Skeletal muscle satellite cell (primary cell): ENCODE measurements around the gene FOXN3.

Experiments used
- H3K27me3 ChIP-seq: 2 replicates; pipeline ENCODE4 v1.7.0; 2013; ENCODE audit warnings: low read length; ENCODE audit not compliant: control insufficient read depth, insufficient read depth
- H3K36me3 ChIP-seq: 2 replicates; pipeline ENCODE4 v1.7.0; 2013; ENCODE audit warnings: mild to moderate bottlenecking, control low read depth, low read length; ENCODE audit not compliant: insufficient read depth
- H3K4me1 ChIP-seq: 2 replicates; pipeline ENCODE4 v1.7.0; 2013; ENCODE audit warnings: low read length; ENCODE audit not compliant: control insufficient read depth, insufficient read depth
- H3K4me2 ChIP-seq: 2 replicates; pipeline ENCODE4 v1.7.0; 2013; ENCODE audit warnings: mild to moderate bottlenecking, low read length
- H3K4me3 ChIP-seq: 2 replicates; pipeline ENCODE4 v1.7.0; 2013; ENCODE audit warnings: low read length
- H3K9ac ChIP-seq: 2 replicates; pipeline ENCODE4 v1.7.0; 2013; ENCODE audit warnings: mild to moderate bottlenecking, low read depth, low read length, moderate library complexity
- H3K9me3 ChIP-seq: replicated peaks from 2 replicates; pipeline ENCODE4 v1.7.0; 2013; ENCODE audit warnings: mild to moderate bottlenecking, control low read depth, low read length

The FOXN3 gene

DNA sequence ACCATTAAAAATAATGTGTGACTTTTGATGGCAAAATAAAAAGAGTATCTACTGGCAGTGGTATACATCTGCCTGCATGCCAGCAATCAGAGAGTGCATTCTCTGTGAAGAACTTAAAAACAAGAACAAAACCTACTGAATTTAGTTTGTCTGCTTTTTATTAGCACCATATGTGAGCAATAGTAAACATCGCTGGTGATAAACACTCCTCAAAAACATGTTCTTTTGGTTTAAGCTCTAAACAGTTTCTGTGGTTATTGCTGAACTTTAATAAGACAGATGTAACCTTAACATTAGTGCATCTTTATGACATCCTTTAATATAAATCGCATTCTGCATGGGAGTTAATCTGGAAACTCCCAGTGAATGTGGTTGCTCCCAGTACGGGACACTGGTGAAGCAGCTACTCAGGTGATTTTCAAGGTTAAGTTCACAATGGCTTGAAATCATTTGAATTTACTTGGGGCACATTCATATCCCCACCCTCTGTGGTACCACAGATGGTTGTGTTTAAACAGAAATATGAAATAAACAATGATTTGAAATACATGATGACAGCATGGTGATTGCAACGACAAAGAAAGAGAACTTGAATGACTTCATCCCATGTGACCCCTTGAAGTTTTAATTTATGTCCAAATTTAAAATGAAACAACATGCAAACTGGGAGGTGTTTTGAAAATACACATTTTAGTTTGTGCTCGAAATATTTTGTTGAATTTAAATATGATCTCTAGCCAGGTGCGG, 285.9 kb downstream of the FOXN3 start:
- H3K36me3 ChIP-seq, result no peaks in the 10 kb centered on the region
- H3K4me1 ChIP-seq, result no peaks in the 10 kb centered on the region
- no peak overlapping the region for H3K4me3 ChIP-seq

DNA sequence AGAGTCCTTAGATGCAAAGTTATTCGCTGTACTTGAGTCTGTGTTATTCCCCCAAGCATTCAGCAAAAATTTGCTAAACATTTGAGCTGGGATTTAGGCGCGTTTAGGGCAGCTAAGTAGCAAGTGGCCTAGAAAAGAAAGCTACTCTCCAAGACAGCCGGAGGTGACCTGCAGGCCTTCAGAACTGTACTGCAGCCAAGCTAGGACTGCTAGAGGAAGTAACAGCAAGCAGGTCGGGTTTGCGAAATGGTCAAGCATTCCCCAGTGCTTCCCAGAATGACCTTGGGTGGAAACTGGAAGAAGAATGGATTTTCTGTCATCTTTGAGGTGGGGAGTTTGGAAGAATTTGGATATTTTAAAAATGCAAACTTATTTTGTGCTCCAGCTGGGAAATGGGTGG, 287.5 kb downstream of the FOXN3 start:
- H3K27me3 ChIP-seq, result peaks cover 19% of the 10 kb centered on the region
- no peaks in the 10 kb centered on the region for H3K4me1 ChIP-seq
- no peaks in the 10 kb centered on the region for H3K9me3 ChIP-seq
- H3K36me3 ChIP-seq, result no peaks in the 10 kb centered on the region
- no peak overlapping the region for H3K9ac ChIP-seq
- H3K4me2 ChIP-seq, result no peak overlapping the region
- H3K4me3 ChIP-seq, result no peak overlapping the region

More for the DNA sequence above, 285.9 kb downstream of the FOXN3 start:
- no peaks in the 10 kb centered on the region for H3K9me3 ChIP-seq
- H3K4me2 ChIP-seq, result no peak overlapping the region
- peaks cover 4% of the 10 kb centered on the region for H3K27me3 ChIP-seq
- no peak overlapping the region for H3K9ac ChIP-seq

DNA sequence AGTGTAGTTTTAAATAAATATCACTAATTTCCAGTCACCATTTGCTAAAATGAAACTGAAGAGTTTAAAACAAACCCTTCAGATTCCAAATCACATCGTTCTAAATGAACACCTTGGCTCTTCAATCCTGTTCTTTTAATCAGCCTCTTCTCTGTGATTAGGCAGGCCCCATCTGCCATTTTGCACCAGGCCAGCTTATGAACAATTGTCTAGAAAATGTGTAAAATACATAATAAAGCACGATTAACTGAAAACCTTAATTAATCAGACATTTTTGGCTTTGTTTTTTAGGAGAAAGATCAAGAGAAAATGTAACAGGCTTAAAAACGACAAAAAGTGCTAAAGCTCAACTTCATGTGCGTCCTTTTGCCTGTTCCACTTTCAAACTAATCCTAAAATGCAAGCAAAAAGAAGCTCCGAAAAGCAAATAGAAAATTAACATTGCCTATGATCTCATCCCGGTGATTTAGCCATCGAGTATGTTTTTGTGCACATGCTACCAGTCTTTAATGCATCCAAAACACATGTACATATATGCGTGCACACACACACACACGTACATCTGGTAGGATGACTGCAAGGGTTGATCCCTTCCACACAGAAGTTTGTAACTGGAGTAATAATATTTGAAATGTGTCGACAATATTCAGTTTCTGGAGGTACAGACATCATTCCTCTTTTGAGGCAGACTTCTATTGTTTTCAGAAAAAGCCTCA, 288.6 kb downstream of the FOXN3 start:
- Histone ChIP-seq H3K4me1 (no peaks in the 10 kb centered on the region), H3K9me3 (no peaks in the 10 kb centered on the region)

DNA sequence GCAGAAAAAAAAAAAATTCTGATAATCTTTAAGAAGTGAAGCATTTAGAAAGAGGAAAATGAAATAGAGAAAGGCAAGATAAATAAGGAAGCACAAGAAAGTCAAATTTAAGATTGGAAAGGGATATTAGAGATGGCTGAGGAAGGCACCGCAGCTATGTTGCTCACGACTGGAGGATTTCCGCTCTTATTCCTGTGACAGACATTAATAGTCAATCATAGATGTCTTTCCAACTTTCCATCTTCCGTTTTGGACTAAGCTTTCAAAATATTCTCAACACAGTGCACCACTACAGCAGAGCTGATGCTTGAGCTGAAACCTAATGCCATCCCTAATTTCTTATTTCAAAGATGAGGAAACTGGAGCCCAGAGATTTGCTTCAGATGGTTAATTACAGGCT, 290.6 kb downstream of the FOXN3 start:
- H3K4me2 ChIP-seq, result no peak overlapping the region
- H3K36me3 ChIP-seq, result no peaks in the 10 kb centered on the region
- no peaks in the 10 kb centered on the region for H3K9me3 ChIP-seq
- H3K9ac ChIP-seq, result no peak overlapping the region
- peaks cover 39% of the 10 kb centered on the region for H3K27me3 ChIP-seq
- H3K4me1 ChIP-seq, result no peaks in the 10 kb centered on the region
- H3K4me3 ChIP-seq, result no peak overlapping the region

More for the DNA sequence above, 288.6 kb downstream of the FOXN3 start:
- Histone ChIP-seq H3K36me3 (no peaks in the 10 kb centered on the region), H3K4me3 (no peak overlapping the region), H3K9ac (no peak overlapping the region), H3K4me2 (no peak overlapping the region), H3K27me3 (peaks cover 20% of the 10 kb centered on the region)

DNA sequence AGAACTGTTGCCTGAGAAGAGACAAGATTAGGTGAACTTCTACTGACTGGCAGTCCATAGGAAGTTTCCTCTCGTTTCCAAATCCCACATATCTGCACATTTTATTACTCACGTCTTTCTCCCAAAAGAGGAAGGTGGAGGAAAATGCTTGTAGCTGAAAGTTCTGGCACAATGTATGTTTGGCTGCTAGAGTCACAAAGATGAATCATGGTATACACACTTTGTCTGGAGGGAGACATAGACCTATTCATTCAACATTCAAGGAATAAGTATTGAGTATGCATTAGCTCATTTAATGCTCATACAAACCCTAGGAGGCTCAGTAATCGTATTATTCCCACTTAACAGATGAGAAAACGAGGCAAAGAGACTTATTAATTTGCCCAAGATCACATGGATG, 291.8 kb downstream of the FOXN3 start:
- no peaks in the 10 kb centered on the region for H3K4me1 ChIP-seq

DNA sequence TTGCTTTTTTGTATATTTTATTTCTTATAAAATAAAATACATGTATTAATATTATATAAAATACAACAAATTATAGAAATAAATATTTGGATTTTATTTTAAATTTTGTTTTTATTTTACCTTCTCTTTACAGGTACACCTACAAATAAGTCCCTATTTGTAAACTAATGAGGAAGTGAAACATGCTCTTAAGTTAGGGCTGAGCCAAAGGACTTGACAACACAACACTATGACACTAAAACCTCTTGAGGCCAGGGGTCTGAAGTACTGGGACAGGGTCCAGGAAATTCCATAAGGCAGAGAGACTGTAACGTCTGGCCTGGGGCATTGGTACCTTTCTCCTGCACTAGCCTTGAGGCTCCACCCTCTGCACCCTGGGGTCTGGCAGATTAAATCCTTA, 293.2 kb downstream of the FOXN3 start:
- Histone ChIP-seq H3K9me3 (no peaks in the 10 kb centered on the region), H3K4me2 (no peak overlapping the region), H3K4me3 (no peak overlapping the region), H3K4me1 (no peaks in the 10 kb centered on the region), H3K36me3 (no peaks in the 10 kb centered on the region), H3K9ac (no peak overlapping the region), H3K27me3 (peaks cover 49% of the 10 kb centered on the region)

More for the DNA sequence above, 291.8 kb downstream of the FOXN3 start:
- Histone ChIP-seq H3K9ac (no peak overlapping the region), H3K36me3 (no peaks in the 10 kb centered on the region), H3K9me3 (no peaks in the 10 kb centered on the region), H3K4me3 (no peak overlapping the region), H3K4me2 (no peak overlapping the region), H3K27me3 (peaks cover 43% of the 10 kb centered on the region)

DNA sequence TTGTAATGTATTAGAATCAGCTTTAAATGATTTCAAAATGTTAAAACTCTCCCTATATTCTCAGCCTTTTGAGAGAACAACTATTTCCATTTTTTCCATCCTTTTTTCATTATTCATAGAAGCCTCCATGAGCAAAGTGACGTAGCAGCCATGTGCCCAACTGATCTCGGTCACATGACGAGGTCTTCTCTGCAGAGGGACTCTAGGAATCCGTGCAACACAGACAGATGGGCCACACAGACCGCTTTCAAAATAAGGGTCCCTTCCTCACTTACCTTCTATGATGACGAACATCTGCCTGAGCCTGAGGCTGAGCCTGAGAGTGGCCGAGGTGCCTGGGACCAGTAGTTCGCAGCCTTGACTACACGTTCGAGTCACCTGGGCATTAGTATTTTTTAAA, 293.8 kb downstream of the FOXN3 start:
- no peaks in the 10 kb centered on the region for H3K9me3 ChIP-seq
- no peaks in the 10 kb centered on the region for H3K36me3 ChIP-seq
- H3K4me2 ChIP-seq, result no peak overlapping the region
- H3K27me3 ChIP-seq, result peaks cover 53% of the 10 kb centered on the region
- no peak overlapping the region for H3K9ac ChIP-seq
- H3K4me3 ChIP-seq, result no peak overlapping the region
- no peaks in the 10 kb centered on the region for H3K4me1 ChIP-seq

DNA sequence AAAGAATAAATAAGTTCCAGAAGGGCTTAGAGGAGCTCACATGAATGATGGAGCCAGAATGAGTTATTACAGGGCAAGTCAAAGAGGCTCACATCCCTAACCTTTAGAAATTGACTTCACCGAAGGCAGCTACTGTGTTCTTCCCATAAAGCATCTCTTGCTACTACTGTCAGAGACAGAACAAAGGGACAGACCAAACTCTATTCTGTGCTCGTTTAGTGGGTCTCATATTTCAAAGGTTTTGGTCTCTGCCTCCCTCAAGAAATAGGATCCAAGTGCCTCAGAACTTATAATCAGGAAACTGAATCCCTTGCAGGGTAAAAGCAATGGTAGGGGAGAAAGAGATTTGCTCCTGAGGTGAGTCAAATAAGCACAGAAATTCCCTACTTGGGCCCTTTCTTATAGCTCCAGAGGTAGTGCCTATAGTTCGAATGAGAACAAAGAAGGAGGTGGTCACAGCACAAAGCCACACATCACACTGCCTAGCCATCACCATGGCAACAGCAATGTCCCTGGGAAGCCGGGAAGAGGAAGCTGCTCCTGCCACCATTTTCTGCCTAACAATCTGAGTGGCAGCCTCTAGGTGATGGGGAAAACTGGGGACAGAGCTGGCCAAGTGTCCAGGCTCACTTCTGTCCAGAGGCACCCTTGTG, 294.9 kb downstream of the FOXN3 start:
- Histone ChIP-seq H3K9ac (no peak overlapping the region), H3K4me3 (no peak overlapping the region), H3K4me1 (no peaks in the 10 kb centered on the region), H3K36me3 (no peaks in the 10 kb centered on the region), H3K9me3 (no peaks in the 10 kb centered on the region), H3K27me3 (peaks cover 57% of the 10 kb centered on the region), H3K4me2 (no peak overlapping the region)

DNA sequence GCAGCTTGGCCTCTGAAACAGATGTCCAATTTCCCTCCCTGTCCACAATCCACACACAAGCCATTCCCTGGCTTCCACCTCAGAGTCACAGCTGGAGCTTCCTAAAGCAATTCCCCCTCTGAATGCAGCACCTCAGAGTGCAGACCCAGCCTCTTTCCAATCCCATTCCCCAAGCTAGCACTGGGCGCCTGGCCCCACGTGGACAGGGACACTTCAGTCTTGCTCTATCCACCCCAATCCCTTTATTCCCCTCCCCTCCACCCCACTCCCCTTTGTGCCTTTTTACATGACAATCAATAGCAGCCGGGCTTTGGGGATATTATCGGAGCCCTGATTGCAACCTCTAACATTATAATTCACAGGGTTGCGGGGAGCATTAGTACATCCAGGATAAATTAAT, 300.0 kb downstream of the FOXN3 start:
- Histone ChIP-seq H3K9ac (no peak overlapping the region), H3K27me3 (peaks cover 58% of the 10 kb centered on the region), H3K9me3 (no peaks in the 10 kb centered on the region), H3K4me2 (no peak overlapping the region), H3K36me3 (no peaks in the 10 kb centered on the region), H3K4me1 (no peaks in the 10 kb centered on the region), H3K4me3 (no peak overlapping the region)

DNA sequence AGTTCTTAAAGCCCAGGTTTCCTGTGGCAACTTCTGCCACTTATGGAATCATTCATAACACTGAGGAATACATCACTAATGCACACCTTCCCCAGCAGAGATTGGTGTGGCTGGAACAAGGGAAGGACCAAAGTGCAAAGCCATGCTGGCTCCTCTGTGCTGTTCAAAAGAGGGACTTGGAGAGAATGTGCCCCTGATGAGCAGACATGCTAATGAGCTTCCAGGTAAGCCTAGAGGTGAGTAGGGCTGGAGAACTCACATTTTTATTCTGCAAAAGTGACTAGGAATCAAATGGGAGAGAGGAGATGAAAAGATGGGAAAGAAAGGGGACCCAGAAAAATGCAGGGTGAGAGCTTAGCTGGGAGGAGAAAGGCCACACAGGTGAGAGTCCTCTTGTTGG, 302.9 kb downstream of the FOXN3 start:
- H3K9ac ChIP-seq, result no peak overlapping the region
- no peak overlapping the region for H3K4me3 ChIP-seq
- peaks cover 53% of the 10 kb centered on the region for H3K27me3 ChIP-seq
- no peaks in the 10 kb centered on the region for H3K36me3 ChIP-seq
- no peaks in the 10 kb centered on the region for H3K9me3 ChIP-seq
- H3K4me1 ChIP-seq, result no peaks in the 10 kb centered on the region
- no peak overlapping the region for H3K4me2 ChIP-seq

DNA sequence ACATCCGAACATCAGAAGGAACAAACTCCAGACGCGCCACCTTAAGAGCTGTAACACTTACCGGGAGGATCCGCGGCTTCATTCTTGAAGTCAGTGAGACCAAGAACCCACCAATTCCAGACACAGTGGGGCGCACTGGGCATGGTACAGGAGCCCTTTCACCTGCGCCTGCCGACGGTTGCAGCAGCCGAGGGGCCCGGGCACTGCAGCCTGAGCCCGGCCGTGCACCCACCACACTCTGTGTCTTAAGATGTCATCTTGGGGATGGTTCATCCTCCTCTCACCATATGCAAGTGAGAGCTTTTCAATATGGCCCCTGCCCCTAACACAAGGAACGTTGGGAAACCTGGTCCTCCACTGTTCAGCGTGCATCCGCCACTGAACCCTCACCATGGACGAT, 304.3 kb downstream of the FOXN3 start:
- H3K9me3 ChIP-seq, result no peaks in the 10 kb centered on the region
- H3K4me3 ChIP-seq, result no peak overlapping the region
- H3K9ac ChIP-seq, result no peak overlapping the region

More for the DNA sequence above, 304.3 kb downstream of the FOXN3 start:
- H3K4me2 ChIP-seq, result no peak overlapping the region
- H3K27me3 ChIP-seq, result peaks cover 43% of the 10 kb centered on the region
- no peaks in the 10 kb centered on the region for H3K4me1 ChIP-seq
- H3K36me3 ChIP-seq, result no peaks in the 10 kb centered on the region
